ENCODE measurements around the gene FOXO1. TPM values are rescaled to one million over a fixed set of nuclear protein-coding genes. Genes with fewer than 3 reads are reported as not detected.

FOXO1 gene
- total RNA-seq, 6 experiments from 2014 or later: 12.3 to 27.7 (median 14.6) TPM

DNA sequence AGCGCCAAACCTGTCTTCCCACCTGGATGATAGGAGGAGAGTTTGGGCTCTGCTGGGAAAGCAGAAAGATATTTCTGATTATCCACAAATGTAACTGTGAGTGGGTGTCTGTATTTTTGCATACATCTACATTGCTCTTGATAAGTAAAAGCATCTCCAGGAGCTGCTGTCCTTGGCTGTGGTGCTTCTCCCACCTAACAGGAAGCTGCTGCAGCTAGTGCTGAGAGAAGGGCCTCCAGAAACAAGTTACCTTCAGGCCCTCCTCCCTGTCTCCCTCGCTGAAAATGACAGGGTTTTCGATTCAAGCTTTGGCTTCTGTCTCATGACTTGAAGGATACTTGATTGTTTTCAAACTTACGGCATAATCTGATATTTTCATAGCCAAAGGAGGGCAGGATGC, 90.1 kb downstream of the FOXO1 start:
- no peaks in the 10 kb centered on the region for H3K27me3 ChIP-seq
- DNase-seq (no peak), ATAC-seq (no peak)
- H3K36me3 ChIP-seq: no peaks in the 10 kb centered on the region
- H3K4me3 ChIP-seq: no peak overlapping the region
- no peak for TF ChIP-seq POLR2A (IDR thresholded peaks at IDR 0.05)
- TF ChIP-seq, protein P1, sequence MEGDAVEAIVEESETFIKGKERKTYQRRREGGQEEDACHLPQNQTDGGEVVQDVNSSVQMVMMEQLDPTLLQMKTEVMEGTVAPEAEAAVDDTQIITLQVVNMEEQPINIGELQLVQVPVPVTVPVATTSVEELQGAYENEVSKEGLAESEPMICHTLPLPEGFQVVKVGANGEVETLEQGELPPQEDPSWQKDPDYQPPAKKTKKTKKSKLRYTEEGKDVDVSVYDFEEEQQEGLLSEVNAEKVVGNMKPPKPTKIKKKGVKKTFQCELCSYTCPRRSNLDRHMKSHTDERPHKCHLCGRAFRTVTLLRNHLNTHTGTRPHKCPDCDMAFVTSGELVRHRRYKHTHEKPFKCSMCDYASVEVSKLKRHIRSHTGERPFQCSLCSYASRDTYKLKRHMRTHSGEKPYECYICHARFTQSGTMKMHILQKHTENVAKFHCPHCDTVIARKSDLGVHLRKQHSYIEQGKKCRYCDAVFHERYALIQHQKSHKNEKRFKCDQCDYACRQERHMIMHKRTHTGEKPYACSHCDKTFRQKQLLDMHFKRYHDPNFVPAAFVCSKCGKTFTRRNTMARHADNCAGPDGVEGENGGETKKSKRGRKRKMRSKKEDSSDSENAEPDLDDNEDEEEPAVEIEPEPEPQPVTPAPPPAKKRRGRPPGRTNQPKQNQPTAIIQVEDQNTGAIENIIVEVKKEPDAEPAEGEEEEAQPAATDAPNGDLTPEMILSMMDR (IDR thresholded peaks at IDR 0.05): no peak
- intact Hi-C loops (cut with DNase I): no loop called here
- H3K4me1 ChIP-seq: peaks cover 0 to 40% (median 10%) of the 10 kb centered on the region in 4 donors
- H3K27ac ChIP-seq: no peak overlapping the region
- H3K9me3 ChIP-seq: no peaks in the 10 kb centered on the region
- WGBS (ENCODE audit: insufficient coverage, low coverage, low lambda C conversion rate, missing lambda C conversion rate): 71% methylated on average over 4 of the region's 4 CpGs

DNA sequence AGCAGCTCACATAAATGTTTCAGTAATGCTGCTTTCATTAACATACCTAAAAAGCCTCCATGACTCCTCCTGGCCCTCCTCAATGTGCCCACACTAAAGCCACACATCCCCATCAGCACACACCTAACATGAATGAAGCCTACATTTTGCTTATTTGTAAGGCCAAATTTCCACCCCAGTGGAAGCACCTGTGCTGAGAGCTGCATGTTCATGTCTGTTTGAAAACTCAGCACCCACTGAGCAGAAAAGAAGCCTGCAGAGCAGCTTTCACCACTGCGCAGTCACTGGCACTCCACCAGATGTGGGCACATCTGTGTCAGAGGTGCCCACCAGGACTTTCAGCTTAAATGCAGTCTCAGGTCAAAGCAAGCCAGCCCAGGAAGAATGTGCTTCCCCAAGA, 93.5 kb downstream of the FOXO1 start:
- peaks cover 0 to 47% (median 13%) of the 10 kb centered on the region in 4 donors for H3K4me1 ChIP-seq
- DNase-seq (no peak), ATAC-seq (no peak)
- no peaks in the 10 kb centered on the region for H3K27me3 ChIP-seq
- no peaks in the 10 kb centered on the region for H3K9me3 ChIP-seq
- H3K4me3 ChIP-seq: no peak overlapping the region
- H3K36me3 ChIP-seq: no peaks in the 10 kb centered on the region
- no peak overlapping the region for H3K27ac ChIP-seq
- TF ChIP-seq, protein P1 (IDR thresholded peaks at IDR 0.05): no peak
- TF ChIP-seq POLR2A (IDR thresholded peaks at IDR 0.05): no peak
- no CpG with 5 or more reads among the region's 1 CpG for whole genome bisulfite sequencing (ENCODE audit: insufficient coverage, low coverage, low lambda C conversion rate, missing lambda C conversion rate)
- intact Hi-C loops (cut with DNase I): no loop called here

DNA sequence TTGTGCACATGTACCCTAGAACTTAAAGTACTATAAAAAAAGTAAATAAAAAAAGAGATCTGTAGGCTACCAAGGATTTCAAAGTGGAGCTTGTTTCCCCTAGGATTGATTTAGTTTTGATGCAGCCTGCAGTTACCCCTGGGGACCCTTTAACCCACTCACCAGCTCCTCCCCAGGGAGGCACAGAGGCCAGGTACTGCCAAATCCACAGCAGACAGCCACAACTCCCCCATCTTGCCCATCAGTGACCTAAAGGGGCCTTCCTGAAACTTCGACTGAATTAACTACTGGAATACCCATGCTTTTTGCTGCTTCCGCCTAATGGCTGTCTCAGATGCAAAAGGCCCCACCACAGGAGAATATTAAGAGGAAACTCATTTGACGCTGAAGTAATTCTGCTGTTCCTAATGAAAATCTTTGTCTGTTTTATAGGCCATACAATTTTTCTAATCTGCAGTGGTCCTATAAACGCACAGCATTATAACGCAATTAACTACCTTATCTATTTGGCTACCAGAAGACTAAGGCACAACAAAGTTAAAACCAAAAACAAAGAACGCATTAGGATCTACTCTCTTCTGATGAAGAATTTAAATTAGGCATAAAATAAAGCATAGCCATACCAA, 95.0 kb downstream of the FOXO1 start:
- no peak overlapping the region for H3K4me3 ChIP-seq
- H3K27ac ChIP-seq: no peak overlapping the region
- ATAC-seq: no peak
- TF ChIP-seq, protein P1 (IDR thresholded peaks at IDR 0.05): no peak
- no peak for TF ChIP-seq POLR2A (IDR thresholded peaks at IDR 0.05)
- H3K36me3 ChIP-seq: no peaks in the 10 kb centered on the region
- no peak for DNase-seq
- intact Hi-C loops (cut with DNase I): no loop called here
- no peaks in the 10 kb centered on the region for H3K27me3 ChIP-seq
- 89% methylated on average over 6 of the region's 6 CpGs for WGBS (ENCODE audit: insufficient coverage, low coverage, low lambda C conversion rate, missing lambda C conversion rate)
- H3K9me3 ChIP-seq: no peaks in the 10 kb centered on the region
- peaks cover 0 to 40% (median 15%) of the 10 kb centered on the region in 4 donors for H3K4me1 ChIP-seq

DNA sequence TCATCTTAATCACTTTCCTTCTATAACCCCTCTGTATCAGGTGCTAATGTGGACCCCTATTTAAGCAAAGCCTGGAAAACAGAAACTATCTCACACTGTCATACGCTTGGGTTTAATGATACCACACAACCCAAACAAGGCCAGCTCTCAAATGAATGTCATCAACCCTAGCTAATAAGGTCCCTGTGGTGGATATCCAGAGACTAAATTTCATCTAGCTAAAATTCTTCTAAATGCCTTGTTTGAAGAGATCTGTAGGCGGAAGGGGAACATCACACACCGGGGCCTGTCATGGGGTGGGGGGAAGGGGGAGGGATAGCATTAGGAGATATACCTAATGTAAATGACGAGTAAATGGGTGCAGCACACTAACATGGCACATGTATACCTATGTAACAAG, 95.5 kb downstream of the FOXO1 start:
- ATAC-seq: no peak
- WGBS (ENCODE audit: insufficient coverage, low coverage, low lambda C conversion rate, missing lambda C conversion rate): 82% methylated on average over 3 of the region's 4 CpGs

More for the DNA sequence above, 95.5 kb downstream of the FOXO1 start:
- intact Hi-C loops (cut with DNase I): no loop called here
- Histone ChIP-seq H3K27me3 (no peaks in the 10 kb centered on the region), H3K4me1 (peaks cover 0 to 40% (median 16%) of the 10 kb centered on the region in 4 donors), H3K27ac (no peak overlapping the region), H3K4me3 (no peak overlapping the region), H3K36me3 (no peaks in the 10 kb centered on the region), H3K9me3 (no peaks in the 10 kb centered on the region)
- DNase-seq: no peak
- TF ChIP-seq, protein P1 (IDR thresholded peaks at IDR 0.05): no peak
- TF ChIP-seq POLR2A (IDR thresholded peaks at IDR 0.05): no peak
